ENCODE results near the gene SCGN. TPM values are rescaled to one million over a fixed set of nuclear protein-coding genes. Genes with fewer than 3 reads are reported as not detected.

The SCGN gene
- total and polyA plus RNA-seq, 9 of the 15 experiments (the other 6 are each of a cell fraction or from before 2014, with no cell fraction given): not detected

DNA sequence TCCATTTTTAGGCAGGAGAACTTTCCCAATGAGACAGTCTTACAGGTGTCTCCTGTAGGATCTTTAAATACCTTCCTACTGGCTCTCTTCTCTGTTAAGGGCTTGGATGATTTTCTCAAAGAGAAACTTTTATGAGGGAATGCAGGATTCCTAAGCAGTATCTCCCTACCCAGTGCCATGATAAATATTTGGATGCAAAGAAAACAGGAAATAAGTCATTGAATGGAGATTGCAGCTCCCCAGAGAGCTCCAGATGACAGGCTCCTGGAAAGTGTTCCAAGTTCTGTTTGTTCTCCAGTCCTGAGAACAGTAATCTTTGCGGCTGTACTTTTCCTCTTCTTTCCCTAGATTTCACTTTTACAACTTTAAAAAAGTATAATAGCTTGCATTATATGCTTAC lies 2.4 kb upstream of the SCGN start (continued):
- TF ChIP-seq CTCFL (IDR thresholded peaks at IDR 0.05; ENCODE audit: borderline replicate concordance, insufficient read depth, low read depth, low read length, poor library complexity, severe bottlenecking) (no peak), GABPB2 (CRISPR knock-in tag; conservative IDR thresholded peaks at IDR 0.05) (no peak), ARID3B (CRISPR knock-in tag; IDR thresholded peaks at IDR 0.05; ENCODE audit: borderline replicate concordance) (no peak), SIN3A (IDR thresholded peaks at IDR 0.05; ENCODE audit: borderline replicate concordance in 2 of 2, control insufficient read depth in 1 of 2, low read depth in 2 of 2, low read length in 2 of 2) (no peak)

GRCh38 chr6:25655723-25656122 lies 3.7 kb downstream of the SCGN start:
- CTCF ChIA-PET (ENCODE audit: low intra/inter-chr PET ratio): no interaction called here
- FAIRE-seq (no peak), DNase-seq (ENCODE audit: extremely low read depth in 1 of 4, low spot score in 3 of 4) (no peak)
- TF ChIP-seq ATF2 (CRISPR knock-in tag; IDR thresholded peaks at IDR 0.05) (no peak), MEF2A (IDR thresholded peaks at IDR 0.05; ENCODE audit: control insufficient read depth, low read depth, low read length) (no peak), ZNF511 (CRISPR knock-in tag; IDR thresholded peaks at IDR 0.05) (no peak), TAF9B (IDR thresholded peaks at IDR 0.05; ENCODE audit: partially characterized antibody) (no peak), ZNF408 (CRISPR knock-in tag; IDR thresholded peaks at IDR 0.05; ENCODE audit: low read depth) (no peak), TCF3 (CRISPR knock-in tag; IDR thresholded peaks at IDR 0.05) (no peak)
- TF ChIP-seq, protein P1, sequence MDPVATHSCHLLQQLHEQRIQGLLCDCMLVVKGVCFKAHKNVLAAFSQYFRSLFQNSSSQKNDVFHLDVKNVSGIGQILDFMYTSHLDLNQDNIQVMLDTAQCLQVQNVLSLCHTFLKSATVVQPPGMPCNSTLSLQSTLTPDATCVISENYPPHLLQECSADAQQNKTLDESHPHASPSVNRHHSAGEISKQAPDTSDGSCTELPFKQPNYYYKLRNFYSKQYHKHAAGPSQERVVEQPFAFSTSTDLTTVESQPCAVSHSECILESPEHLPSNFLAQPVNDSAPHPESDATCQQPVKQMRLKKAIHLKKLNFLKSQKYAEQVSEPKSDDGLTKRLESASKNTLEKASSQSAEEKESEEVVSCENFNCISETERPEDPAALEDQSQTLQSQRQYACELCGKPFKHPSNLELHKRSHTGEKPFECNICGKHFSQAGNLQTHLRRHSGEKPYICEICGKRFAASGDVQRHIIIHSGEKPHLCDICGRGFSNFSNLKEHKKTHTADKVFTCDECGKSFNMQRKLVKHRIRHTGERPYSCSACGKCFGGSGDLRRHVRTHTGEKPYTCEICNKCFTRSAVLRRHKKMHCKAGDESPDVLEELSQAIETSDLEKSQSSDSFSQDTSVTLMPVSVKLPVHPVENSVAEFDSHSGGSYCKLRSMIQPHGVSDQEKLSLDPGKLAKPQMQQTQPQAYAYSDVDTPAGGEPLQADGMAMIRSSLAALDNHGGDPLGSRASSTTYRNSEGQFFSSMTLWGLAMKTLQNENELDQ (CRISPR knock-in tag; IDR thresholded peaks at IDR 0.05; ENCODE audit: borderline replicate concordance): no peak

More at GRCh38 chr6:25655723-25656122, 3.7 kb downstream of the SCGN start:
- Histone ChIP-seq H3K27ac (ENCODE audit: extremely low read depth, low read depth, low read length) (no peak overlapping the region), H3K4me2 (ENCODE audit: insufficient read depth, low read length) (no peak overlapping the region), H3K36me3 (ENCODE audit: control insufficient read depth, insufficient read depth, low read length) (no peaks in the 10 kb centered on the region), H3K4me3 (no peak overlapping the region), H3K9me3 (replicated peaks; ENCODE audit: control insufficient read depth, insufficient read depth, low read depth, low read length) (no peaks in the 10 kb centered on the region), H3K79me2 (ENCODE audit: control insufficient read depth, insufficient read depth, low read length) (no peaks in the 10 kb centered on the region), H3K4me1 (replicated peaks in 1 of 2; ENCODE audit: control insufficient read depth in 2 of 2, insufficient read depth in 2 of 2, low read length in 2 of 2) (peaks cover 0 to 5% of the 10 kb centered on the region in 2 experiments; a peak in 2 of 5 replicates), H3K27me3 (ENCODE audit: control insufficient read depth in 2 of 2, insufficient read depth in 2 of 2, low read length in 2 of 2) (no peaks in the 10 kb centered on the region; a peak in 1 of 5 replicates), H3K9ac (ENCODE audit: insufficient read depth in 1 of 2, low read depth in 2 of 2, low read length in 2 of 2) (no peak overlapping the region), H2AFZ (ENCODE audit: low read depth, low read length) (no peak overlapping the region), H3K9me1 (ENCODE audit: control insufficient read depth, insufficient read depth, low read length) (no peaks in the 10 kb centered on the region), H4K20me1 (replicated peaks; ENCODE audit: control insufficient read depth, insufficient read depth, low read length) (no peaks in the 10 kb centered on the region)
- intact Hi-C loops (cut with micrococcal nuclease): no loop called here
- in situ Hi-C loops (cut with MboI): no loop called here
- no TSS peak for BruUV-seq (replicated peaks)
- POLR2A ChIA-PET: no interaction called here
- ATAC-seq: no peak
- WGBS (ENCODE audit: insufficient coverage, low coverage, missing lambda C conversion rate): 0% methylated on average over 1 of the region's 1 CpG

All from K562 (cell line).